OCI-LY1 (cell line): ENCODE data around the gene SLC31A1.

Source experiments
- H2AFZ ChIP-seq: fragments of 200-600 bp; sonication (generic), shearing (Covaris generic); 2 replicates; pipeline ENCODE4 v1.6.0; 2014; ENCODE audit warnings: antibody characterized with exemption, mild to moderate bottlenecking, low read length
- H3F3A ChIP-seq: fragments of 200-600 bp; sonication (generic), shearing (Covaris generic); 2 replicates; pipeline ENCODE4 v1.6.0; 2014; ENCODE audit warnings: mild to moderate bottlenecking, antibody characterized with exemption, low read length, moderate library complexity; ENCODE audit not compliant: insufficient read depth
- H3K27ac ChIP-seq: fragments of 200-600 bp; sonication (generic); 2 replicates; pipeline ENCODE4 v1.5.1; 2014; ENCODE audit warnings: low read length, mixed run types, mild to moderate bottlenecking, low read depth; ENCODE audit not compliant: poor library complexity, severe bottlenecking
- H3K27me3 ChIP-seq: fragments of 200-600 bp; sonication (generic); 2 replicates; pipeline ENCODE4 v1.6.0; 2014; ENCODE audit warnings: antibody characterized with exemption, mild to moderate bottlenecking, low read length, moderate library complexity; ENCODE audit not compliant: insufficient read depth
- H3K36me3 ChIP-seq: fragments of 200-600 bp; sonication (generic); 2 replicates; pipeline ENCODE4 v1.6.1; 2014; ENCODE audit warnings: mild to moderate bottlenecking, antibody characterized with exemption, low read length, moderate library complexity, mixed read lengths; ENCODE audit not compliant: insufficient read depth
- H3K4me1 ChIP-seq: fragments of 200-600 bp; sonication (generic); 2 replicates; pipeline ENCODE4 v1.5.1; 2014; ENCODE audit warnings: mild to moderate bottlenecking, low read length, moderate library complexity; ENCODE audit not compliant: insufficient read depth, severe bottlenecking
- H3K4me2 ChIP-seq: fragments of 200-600 bp; sonication (generic), shearing (Covaris generic); 2 replicates; pipeline ENCODE4 v1.6.1; 2014; ENCODE audit warnings: low read length
- H3K4me3 ChIP-seq: fragments of 200-600 bp; sonication (generic); 2 replicates; pipeline ENCODE4 v1.5.1; 2014; ENCODE audit warnings: low read length, low read depth, mild to moderate bottlenecking, mixed read lengths; ENCODE audit not compliant: poor library complexity, severe bottlenecking
- H3K79me2 ChIP-seq: fragments of 200-600 bp; shearing (Covaris generic); 2 replicates; pipeline ENCODE4 v1.6.1; 2016; ENCODE audit warnings: mixed run types, low read length, mixed read lengths; ENCODE audit not compliant: insufficient read depth
- H3K9ac ChIP-seq: fragments of 200-600 bp; sonication (generic), shearing (Covaris generic); 2 replicates; pipeline ENCODE4 v1.6.1; 2014; ENCODE audit warnings: mild to moderate bottlenecking, low read length, mixed read lengths
- H3K9me2 ChIP-seq: fragments of 200-600 bp; sonication (generic), shearing (Covaris generic); 2 replicates; pipeline ENCODE4 v1.6.1; 2014; ENCODE audit warnings: low read depth, mild to moderate bottlenecking, low read length, mixed read lengths
- H3K9me3 ChIP-seq: fragments of 200-600 bp; shearing (Covaris generic); 2 replicates; pipeline ENCODE4 v1.6.1; 2014; ENCODE audit warnings: low read length, mixed read lengths
- H4K20me1 ChIP-seq: fragments of 200-600 bp; sonication (generic), shearing (Covaris generic); 2 replicates; pipeline ENCODE4 v1.6.0; 2016; ENCODE audit warnings: mild to moderate bottlenecking, low read length; ENCODE audit not compliant: insufficient read depth
- EZH2 ChIP-seq: fragments of 200-600 bp; sonication (generic), shearing (Covaris generic); IDR thresholded peaks from 2 replicates; pipeline ENCODE4 v1.8.0; 2017; ENCODE audit warnings: borderline replicate concordance, mixed run types, mild to moderate bottlenecking, antibody characterized with exemption, low read length, moderate library complexity, mixed read lengths
- TF ChIP-seq, protein P1 (sequence below): fragments of 200-600 bp; sonication (generic), shearing (Covaris generic); IDR thresholded peaks from 2 replicates; pipeline ENCODE4 v1.5.1; 2017; ENCODE audit warnings: mild to moderate bottlenecking, antibody characterized with exemption, low read length, moderate library complexity, mixed read lengths

Gene SLC31A1

DNA sequence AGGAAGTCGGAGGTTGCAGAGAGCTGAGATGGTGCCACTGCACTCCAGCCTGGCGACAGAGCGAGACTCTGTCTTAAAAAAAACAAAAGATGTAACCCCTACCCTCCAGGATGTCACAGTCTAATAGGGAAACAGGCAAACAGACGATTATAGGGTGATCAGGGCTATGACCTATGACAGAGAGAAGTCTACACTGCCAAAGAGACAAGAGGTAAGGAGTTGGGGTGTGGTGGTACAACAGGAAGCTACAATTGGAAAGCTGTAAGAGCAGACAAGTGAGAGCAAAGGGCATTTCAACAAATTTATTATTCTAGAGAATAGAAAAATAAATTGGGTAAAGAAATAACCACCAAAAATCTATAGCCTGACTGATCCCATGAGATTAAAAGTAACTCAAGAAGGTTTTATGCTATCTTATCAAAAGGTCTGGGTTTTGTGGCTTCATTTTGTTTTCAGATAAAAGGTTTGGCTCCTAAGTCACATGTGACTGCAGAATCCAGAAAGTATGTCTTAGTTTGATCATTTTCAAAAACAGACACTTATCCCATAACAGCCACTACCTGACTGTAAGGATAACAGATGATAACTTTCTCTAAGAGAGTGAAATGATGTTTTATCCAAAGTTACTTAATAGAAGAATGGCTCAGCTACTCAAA is 46.7 kb downstream of the SLC31A1 start:
- no peaks in the 10 kb centered on the region for H3K27me3 ChIP-seq
- no peaks in the 10 kb centered on the region for H3K9me2 ChIP-seq
- no peaks in the 10 kb centered on the region for H3K4me1 ChIP-seq
- no peak overlapping the region for H3K4me3 ChIP-seq
- TF ChIP-seq, protein P1, sequence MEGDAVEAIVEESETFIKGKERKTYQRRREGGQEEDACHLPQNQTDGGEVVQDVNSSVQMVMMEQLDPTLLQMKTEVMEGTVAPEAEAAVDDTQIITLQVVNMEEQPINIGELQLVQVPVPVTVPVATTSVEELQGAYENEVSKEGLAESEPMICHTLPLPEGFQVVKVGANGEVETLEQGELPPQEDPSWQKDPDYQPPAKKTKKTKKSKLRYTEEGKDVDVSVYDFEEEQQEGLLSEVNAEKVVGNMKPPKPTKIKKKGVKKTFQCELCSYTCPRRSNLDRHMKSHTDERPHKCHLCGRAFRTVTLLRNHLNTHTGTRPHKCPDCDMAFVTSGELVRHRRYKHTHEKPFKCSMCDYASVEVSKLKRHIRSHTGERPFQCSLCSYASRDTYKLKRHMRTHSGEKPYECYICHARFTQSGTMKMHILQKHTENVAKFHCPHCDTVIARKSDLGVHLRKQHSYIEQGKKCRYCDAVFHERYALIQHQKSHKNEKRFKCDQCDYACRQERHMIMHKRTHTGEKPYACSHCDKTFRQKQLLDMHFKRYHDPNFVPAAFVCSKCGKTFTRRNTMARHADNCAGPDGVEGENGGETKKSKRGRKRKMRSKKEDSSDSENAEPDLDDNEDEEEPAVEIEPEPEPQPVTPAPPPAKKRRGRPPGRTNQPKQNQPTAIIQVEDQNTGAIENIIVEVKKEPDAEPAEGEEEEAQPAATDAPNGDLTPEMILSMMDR: no peak
- TF ChIP-seq EZH2: no peak
- no peaks in the 10 kb centered on the region for H3F3A ChIP-seq
- H3K9me3 ChIP-seq: no peaks in the 10 kb centered on the region
- no peaks in the 10 kb centered on the region for H3K79me2 ChIP-seq
- no peak overlapping the region for H2AFZ ChIP-seq
- no peak overlapping the region for H3K4me2 ChIP-seq
- H3K36me3 ChIP-seq: peaks cover 53% of the 10 kb centered on the region
- no peak overlapping the region for H3K9ac ChIP-seq
- no peaks in the 10 kb centered on the region for H4K20me1 ChIP-seq
- H3K27ac ChIP-seq: no peak overlapping the region

DNA sequence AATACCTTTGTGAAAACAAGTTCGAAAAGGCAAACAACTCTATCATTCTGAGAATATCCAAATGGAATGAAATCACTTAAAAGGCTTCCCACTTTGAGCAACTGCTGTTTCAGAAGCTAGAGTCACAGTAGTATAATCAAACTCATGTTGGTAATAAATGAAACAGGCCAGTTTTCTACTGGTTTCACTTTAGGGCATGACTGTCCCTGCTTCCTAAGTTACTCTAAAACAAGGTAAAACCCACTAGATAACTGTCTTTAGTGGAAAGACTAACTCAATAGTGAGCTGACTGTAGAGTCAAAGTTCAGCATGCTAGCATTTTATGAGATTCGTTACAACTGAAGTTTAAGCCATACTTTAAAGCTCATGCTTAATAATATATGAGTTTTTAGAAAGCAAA is 48.0 kb downstream of the SLC31A1 start:
- H3F3A ChIP-seq: no peaks in the 10 kb centered on the region
- H3K9ac ChIP-seq: no peak overlapping the region

GRCh38 chr9:113269871-113270270 is 48.5 kb downstream of the SLC31A1 start:
- peaks cover 58% of the 10 kb centered on the region for H3K36me3 ChIP-seq
- TF ChIP-seq, protein P1: no peak
- no peak for TF ChIP-seq EZH2

More for the DNA sequence above, 48.0 kb downstream of the SLC31A1 start:
- no peaks in the 10 kb centered on the region for H3K79me2 ChIP-seq
- no peak for TF ChIP-seq EZH2
- TF ChIP-seq, protein P1: no peak
- peaks cover 5% of the 10 kb centered on the region for H3K4me1 ChIP-seq
- H3K36me3 ChIP-seq: peaks cover 58% of the 10 kb centered on the region
- no peak overlapping the region for H3K4me3 ChIP-seq
- no peaks in the 10 kb centered on the region for H3K9me3 ChIP-seq
- H3K27me3 ChIP-seq: no peaks in the 10 kb centered on the region
- H4K20me1 ChIP-seq: no peaks in the 10 kb centered on the region
- H3K27ac ChIP-seq: no peak overlapping the region
- no peaks in the 10 kb centered on the region for H3K9me2 ChIP-seq
- H3K4me2 ChIP-seq: no peak overlapping the region
- H2AFZ ChIP-seq: no peak overlapping the region

More at GRCh38 chr9:113269871-113270270, 48.5 kb downstream of the SLC31A1 start:
- peaks cover 6% of the 10 kb centered on the region for H3K4me1 ChIP-seq
- H2AFZ ChIP-seq: no peak overlapping the region
- H3K4me2 ChIP-seq: no peak overlapping the region
- H3K27me3 ChIP-seq: no peaks in the 10 kb centered on the region
- no peak overlapping the region for H3K9ac ChIP-seq
- no peak overlapping the region for H3K4me3 ChIP-seq
- no peaks in the 10 kb centered on the region for H3F3A ChIP-seq
- H3K79me2 ChIP-seq: no peaks in the 10 kb centered on the region
- no peaks in the 10 kb centered on the region for H3K9me2 ChIP-seq
- H3K9me3 ChIP-seq: no peaks in the 10 kb centered on the region
- no peaks in the 10 kb centered on the region for H4K20me1 ChIP-seq
- no peak overlapping the region for H3K27ac ChIP-seq
